Lower lobe of right lung (tissue), 2 donors: Measurements from ENCODE around the gene PPP1R1A. TPM values are rescaled to one million over a fixed set of nuclear protein-coding genes. Genes with fewer than 3 reads are reported as not detected.

Experiments used
- ATAC-seq, 2 donors: fragments of 200-7000 bp; cut with Tn5 transposase; one replicate each; pipeline ENCODE4 v1.9.1; 2020 to 2022; ENCODE audit warnings: mild to moderate bottlenecking in 2 of 2, moderate library complexity in 2 of 2
- DNase-seq: peaks from one replicate; pipeline ENCODE4 v3.0.0-alpha.2; 2020
- H3K27ac ChIP-seq: fragments of 200-600 bp; one replicate; pipeline ENCODE4 v1.8.0; 2022
- H3K27me3 ChIP-seq: fragments of 200-600 bp; one replicate; pipeline ENCODE4 v1.8.0; 2022; ENCODE audit warnings: low read depth
- H3K36me3 ChIP-seq: fragments of 200-600 bp; one replicate; pipeline ENCODE4 v1.8.0; 2022; ENCODE audit warnings: mild to moderate bottlenecking
- H3K4me1 ChIP-seq: fragments of 200-600 bp; one replicate; pipeline ENCODE4 v1.8.0; 2022
- H3K4me3 ChIP-seq: fragments of 200-600 bp; one replicate; pipeline ENCODE4 v1.8.0; 2022; ENCODE audit warnings: mild to moderate bottlenecking
- H3K9me3 ChIP-seq: fragments of 200-600 bp; one replicate; pipeline ENCODE4 v1.8.0; 2022
- CTCF ChIP-seq: fragments of 200-600 bp; IDR thresholded peaks from one replicate; pipeline ENCODE4 v1.8.0; 2022; ENCODE audit warnings: antibody characterized with exemption, mild to moderate bottlenecking
- intact Hi-C: fragments of 100-400 bp; cut with DNase I; formaldehyde crosslinking; loops from one replicate; pipeline ENCODE4 v1.11.0; 2022
- total RNA-seq: library from RNA; stranded (reverse); fragmentation: NEBNext Ultra II Directional; extraction: Animal tissue kit (Norgen Biotek cat#: 25700); gene quantifications from one replicate; pipeline ENCODE4 v1.2.1, GENCODE V29; 2021
- donor health status: DM: no; HTN: yes; CAD: no; lungs with severe emphysema.

The PPP1R1A gene
- total RNA-seq, 1 donor from 2014 or later = not detected

DNA sequence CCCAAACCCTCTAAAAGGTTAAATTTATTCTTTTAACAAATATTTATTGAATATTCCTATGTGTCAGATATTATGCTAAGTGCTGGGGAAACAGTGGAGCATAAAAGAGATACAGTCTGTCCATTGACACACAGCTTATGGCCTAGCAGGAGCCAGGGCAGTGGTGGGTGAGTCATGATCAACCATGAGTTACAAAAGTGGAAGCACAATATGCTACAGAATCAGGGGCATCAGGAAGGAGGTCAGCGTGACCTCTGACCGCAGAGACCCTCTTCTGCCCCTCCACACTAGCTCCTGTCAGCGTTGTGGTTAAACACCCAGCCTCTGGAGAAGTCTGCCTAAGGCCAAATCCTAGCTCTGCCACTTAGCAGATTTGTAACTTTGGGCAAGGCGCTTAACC, 4.7 kb upstream of the PPP1R1A start:
- peaks cover 7% of the 10 kb centered on the region for H3K4me1 ChIP-seq
- DNase-seq (no peak), ATAC-seq (no peak)
- TF ChIP-seq CTCF = no peak
- intact Hi-C loops = no loop called here
- H3K9me3 ChIP-seq = no peaks in the 10 kb centered on the region
- peaks cover 19% of the 10 kb centered on the region for H3K27me3 ChIP-seq
- H3K36me3 ChIP-seq = no peaks in the 10 kb centered on the region
- no peak overlapping the region for H3K27ac ChIP-seq
- no peak overlapping the region for H3K4me3 ChIP-seq

DNA sequence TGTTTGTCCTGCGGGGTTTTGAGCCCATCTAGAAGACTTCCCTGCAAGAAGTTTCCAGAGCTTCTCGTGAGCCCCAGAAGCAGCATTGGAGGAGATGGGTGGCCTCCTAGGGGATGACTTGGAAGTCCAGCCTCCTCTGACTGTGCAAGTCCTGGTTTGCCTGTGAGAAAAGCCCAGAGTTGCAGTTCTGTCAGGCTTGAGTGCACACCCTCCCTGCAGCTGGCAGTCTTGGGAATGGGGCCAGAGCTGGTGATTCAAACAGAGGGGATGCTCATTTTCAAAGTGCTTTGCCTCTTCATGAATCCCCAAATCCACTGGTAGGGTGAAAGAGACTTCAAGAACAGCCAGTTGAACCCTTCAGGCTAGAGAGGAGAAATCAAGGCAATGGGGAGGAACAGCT, 3.9 kb upstream of the PPP1R1A start:
- no peak overlapping the region for H3K4me3 ChIP-seq
- no peak for DNase-seq

DNA sequence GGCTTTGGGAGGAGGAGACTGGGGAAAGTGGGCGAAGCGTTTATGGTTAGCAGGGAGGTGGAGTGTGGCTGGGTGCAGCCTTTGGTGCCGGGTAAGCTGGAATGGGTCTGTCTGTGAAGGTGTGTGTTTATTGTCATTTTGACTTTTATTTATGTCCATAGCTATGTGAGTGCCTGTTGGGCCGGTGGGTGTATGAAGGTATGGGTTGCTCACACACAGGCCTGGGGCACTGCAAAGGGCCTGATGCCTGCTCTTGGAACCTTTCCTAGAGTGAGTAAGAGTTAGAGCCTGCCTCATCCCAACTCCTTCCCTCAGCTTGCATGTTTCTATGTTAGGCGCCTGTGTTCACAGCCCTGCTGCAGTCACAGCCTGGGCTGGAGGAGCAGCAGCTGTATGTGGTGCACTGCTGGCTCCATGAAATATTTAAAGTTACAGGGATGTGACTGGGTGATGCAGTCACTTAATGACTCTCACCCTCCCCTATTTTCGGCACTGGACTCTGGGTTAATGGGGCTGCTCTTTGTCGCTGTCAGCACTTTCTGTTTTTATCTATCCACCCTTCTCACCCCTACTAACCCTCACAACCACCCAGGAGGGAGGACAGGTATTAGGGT, 2.6 kb upstream of the PPP1R1A start:
- Histone ChIP-seq H3K27ac (no peak overlapping the region), H3K4me3 (no peak overlapping the region), H3K36me3 (no peaks in the 10 kb centered on the region), H3K9me3 (no peaks in the 10 kb centered on the region), H3K4me1 (peaks cover 14% of the 10 kb centered on the region), H3K27me3 (peaks cover 39% of the 10 kb centered on the region)
- DNase-seq = no peak
- ATAC-seq = no peak
- TF ChIP-seq CTCF = no peak
- intact Hi-C loops = no loop called here

More for the DNA sequence above, 3.9 kb upstream of the PPP1R1A start:
- no peaks in the 10 kb centered on the region for H3K9me3 ChIP-seq
- H3K36me3 ChIP-seq = no peaks in the 10 kb centered on the region
- TF ChIP-seq CTCF = no peak
- no peak overlapping the region for H3K27ac ChIP-seq
- H3K27me3 ChIP-seq = peaks cover 27% of the 10 kb centered on the region
- intact Hi-C loops = no loop called here
- H3K4me1 ChIP-seq = peaks cover 14% of the 10 kb centered on the region
- no peak for ATAC-seq

GRCh38 chr12:54589964-54590363, 1.5 kb upstream of the PPP1R1A start:
- DNase-seq (no peak), ATAC-seq (no peak)
- Histone ChIP-seq H3K36me3 (no peaks in the 10 kb centered on the region), H3K27me3 (peaks cover 40% of the 10 kb centered on the region), H3K4me1 (peaks cover 14% of the 10 kb centered on the region), H3K4me3 (no peak overlapping the region), H3K27ac (no peak overlapping the region), H3K9me3 (no peaks in the 10 kb centered on the region)
- TF ChIP-seq CTCF = no peak
- intact Hi-C loops = no loop called here

DNA sequence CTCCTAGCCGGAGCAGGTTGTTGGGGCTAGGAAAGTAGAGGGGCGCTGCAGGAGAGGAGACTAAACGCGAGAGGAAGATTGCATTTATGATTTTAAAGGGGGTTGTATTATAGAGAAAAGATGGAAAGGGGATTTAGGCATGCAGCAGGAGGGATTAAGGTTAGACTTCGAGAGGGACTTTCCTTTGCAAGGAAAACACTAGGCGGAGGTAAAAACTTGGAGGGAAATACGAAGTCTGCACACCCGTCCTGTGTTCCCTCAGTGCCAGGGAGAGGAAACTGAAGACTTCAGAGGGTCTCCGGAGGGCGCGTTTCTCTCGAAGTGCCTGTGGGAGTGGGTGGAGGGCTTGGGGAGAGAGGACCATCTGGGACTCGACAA, 420 bp upstream of the PPP1R1A start:
- intact Hi-C loops = no loop called here
- peaks cover 43% of the 10 kb centered on the region for H3K27me3 ChIP-seq
- TF ChIP-seq CTCF = no peak
- no peaks in the 10 kb centered on the region for H3K9me3 ChIP-seq
- H3K36me3 ChIP-seq = no peaks in the 10 kb centered on the region
- no peak overlapping the region for H3K27ac ChIP-seq
- ATAC-seq (no peak), DNase-seq (no peak)
- H3K4me1 ChIP-seq = peaks cover 14% of the 10 kb centered on the region
- peak overlapping the region; percentile 34 for H3K4me3 ChIP-seq
